ENCODE data around the gene TRAPPC3.
A peak's percentile ranks its signal among the peaks of the same experiment; 100 is the strongest.

The TRAPPC3 gene

DNA sequence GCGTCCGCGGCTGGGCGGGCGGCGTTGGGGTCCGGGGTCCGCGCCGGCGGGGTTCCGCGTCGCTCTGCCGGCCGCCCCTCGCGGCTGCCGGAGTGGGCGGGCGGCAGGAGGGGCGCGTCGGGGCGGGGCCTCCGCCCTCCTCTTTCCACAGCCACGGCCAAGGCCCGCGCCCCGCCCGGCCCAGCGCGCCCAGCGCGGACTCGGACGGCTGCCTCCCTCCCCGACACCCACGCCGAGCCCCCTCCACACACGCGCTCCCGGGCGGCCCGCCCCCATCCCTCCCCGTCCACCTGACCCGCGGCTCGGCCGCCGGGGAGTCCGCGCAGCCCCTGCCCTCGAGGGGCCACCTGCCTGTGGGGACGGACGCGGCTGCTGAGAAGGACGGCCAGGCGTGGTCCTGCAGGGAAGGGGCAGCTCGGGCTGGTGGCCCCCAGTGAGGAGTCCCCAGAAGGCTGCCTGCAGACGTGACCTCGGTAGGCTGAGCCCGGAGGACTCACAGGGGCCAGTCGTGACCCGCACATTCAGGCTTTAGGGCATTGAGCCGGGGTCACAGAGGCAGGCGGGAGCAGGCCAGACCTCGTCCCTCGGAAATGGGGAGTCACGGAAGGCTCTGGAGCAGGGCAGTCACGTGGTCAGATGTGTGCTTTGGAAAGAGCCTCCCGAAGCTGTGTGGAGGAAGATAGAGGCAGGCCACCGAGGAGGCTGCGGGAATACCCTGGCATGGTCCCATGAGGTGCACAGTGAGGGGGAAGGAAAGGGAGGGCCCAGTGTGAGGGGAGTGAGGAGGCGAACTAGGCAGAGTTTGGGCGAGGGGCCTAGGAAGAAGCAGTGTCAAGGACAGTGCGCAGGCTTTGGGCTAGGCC is 23.9 kb downstream of the TRAPPC3 start, which contains the start of gene COL8A2:
Gene COL8A2, minus strand, starts transcription at position 94 of the 863 bp plus-strand sequence. CDS start 24,980 bp downstream, outside the sequence.
- peak; percentile 42 for DNase-seq

DNA sequence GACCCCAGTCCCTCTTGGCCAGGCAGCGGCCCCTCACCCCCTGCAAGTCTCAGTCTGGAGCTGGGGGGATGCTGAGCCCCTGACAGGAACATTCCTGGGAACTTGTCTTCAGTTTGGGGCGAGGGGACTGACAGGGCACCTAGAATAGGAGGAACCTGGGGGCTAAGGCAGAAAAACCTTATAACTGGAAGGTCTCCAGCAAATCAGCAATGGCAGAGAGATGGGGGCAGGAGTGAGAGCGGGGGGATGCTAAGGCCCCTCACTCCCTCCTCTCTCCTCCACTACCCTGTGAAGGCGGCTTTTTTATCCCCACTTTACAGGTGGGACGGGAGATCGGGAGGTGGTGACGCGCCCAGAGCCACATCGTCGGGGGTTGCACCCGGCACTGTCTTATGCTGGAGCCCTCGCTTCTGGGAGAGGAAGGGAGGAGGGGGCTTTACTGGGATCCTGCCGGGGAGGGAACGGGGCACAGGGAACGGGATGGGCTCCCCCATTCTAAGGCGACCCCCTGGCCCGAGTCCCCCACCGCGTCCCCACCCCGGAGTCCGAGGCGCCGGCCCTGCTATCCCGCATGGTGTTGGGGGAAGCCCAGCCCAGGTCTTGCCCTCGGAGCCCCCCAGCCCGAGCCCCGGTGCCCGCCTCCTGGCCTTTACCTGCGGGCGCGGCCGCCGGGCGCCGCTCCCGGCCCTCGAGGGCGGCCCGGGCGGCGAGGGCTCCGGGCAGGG is 24.7 kb downstream of the TRAPPC3 start:
- no peak for DNase-seq

DNA sequence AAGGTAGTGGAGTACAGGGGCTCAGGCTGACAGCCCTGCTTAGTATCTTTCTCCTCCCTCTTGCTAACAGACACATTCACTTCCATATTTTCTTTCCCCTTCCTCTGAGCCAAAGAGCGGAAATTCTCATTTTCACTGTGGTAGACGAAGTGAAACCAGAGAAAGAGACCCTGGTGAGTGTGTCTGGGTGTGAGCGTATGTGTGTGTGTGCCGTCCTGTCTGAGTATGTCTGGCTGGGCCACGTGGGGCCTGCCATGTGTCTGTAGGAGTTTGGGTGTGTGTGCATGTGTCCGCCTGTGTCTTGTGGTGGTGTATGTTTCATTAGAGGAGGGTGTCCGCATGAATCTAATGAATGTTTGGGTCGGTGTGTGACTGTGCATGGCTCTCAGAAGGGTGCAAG is 25.9 kb downstream of the TRAPPC3 start:
- no peak for DNase-seq

DNA sequence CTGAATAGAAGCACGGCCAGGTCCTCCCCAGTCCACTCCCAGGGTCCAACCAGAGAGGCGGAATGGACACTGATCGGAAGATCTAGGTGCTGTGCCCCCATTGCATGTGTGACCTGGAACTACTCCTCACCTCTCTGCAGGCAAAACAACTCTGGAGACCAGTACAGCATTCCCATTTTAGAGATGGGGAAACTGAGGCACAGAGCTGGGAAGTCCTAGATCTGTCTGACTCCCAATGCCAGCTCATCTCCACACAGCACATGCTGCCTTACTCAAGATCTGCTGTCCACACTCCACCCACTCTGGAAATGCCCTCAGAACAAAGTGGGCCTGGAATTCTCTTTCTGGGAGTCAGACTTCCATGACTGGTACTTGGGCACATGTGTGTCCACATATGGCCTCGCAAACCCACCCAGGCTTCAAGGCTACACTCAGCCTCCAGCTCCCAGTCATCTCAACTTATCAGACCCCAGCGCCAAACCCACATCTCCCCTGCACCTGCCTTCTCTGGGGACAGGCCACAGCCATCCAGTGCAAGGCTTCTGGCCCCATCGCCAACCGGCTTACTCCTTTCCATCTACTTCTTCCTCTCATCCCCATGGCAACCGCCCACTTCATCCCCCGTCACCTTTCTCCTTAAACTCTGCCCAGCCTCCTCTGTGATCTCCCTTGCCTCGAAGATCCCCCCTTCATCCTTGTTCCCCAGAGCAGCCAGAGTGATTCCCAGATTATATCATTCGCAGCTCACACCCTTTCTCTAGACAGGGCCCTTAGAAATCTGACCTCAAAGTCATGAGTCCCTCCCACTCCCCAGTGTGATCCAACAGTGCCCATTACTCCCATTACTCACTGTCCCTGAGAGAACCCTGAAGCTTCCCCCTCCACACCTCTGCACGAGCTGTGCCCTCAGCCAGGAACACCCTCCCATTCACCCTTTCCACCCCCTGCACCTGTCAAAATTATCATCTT is 26.9 kb downstream of the TRAPPC3 start:
- DNase-seq = no peak

DNA sequence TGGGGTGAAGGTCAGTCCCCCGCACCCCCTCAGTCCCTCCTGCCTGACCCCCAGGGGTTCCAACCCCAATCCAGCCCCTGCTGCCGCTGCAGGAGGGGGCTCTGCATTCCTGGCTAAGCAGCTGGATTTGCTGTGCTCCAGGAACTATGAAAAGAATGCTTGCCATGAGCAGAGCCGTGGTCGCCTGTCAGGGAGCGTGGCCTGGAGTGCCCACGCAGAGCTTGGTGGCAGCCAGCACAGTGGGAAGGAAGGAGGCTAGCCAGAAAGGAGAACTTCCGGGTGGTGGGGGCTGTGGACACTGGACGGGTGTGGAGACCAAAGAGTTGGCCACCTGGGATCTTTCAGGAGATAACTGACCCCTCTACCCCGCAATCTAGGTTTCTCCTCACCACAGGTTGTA is 29.8 kb downstream of the TRAPPC3 start:
- no peak for DNase-seq

DNA sequence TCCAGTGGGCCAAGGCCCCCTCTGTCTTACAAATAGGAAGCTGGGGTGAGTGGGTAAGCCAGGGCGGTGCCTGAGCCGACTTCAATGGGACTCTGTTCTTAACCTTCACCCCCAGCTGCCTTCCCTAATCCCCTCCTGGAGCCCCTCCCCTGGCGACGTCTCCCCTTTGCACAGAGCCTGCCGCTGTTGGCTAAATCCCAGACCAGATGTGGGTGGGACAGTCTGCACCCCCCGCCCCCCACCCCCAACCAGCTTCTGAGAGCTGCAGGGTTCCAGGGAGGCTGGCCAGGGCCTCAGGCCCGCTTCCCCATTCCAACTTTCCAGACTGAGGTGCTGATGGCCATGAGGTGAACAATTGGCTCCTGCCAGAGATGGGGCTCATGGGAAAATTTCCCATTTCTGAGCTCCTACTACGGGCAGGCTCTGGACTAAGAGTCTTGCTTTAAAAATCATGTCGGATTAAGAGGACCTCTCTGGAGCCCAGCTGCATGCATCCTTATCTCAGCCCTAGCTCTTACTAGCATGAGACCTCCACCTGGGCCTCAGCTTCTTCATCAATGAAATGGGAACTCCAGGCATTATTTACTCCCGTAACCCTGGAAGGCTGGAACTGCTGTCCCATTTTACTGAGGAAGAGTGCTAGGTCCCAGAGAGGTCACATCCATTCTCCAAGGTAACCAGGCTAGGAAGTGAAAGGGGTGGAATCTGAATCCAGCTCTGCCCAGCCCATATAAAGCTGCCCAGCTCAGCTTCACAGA is 30.7 kb downstream of the TRAPPC3 start:
- DNase-seq = no peak

- no peak for DNase-seq
These were observed 32.4 kb downstream of the TRAPPC3 start for GRCh38 chr1:36116901-36117300.

- DNase-seq = no peak
These were observed 33.4 kb downstream of the TRAPPC3 start for GRCh38 chr1:36115931-36116330.

- DNase-seq = no peak
These were observed 34.1 kb downstream of the TRAPPC3 start for GRCh38 chr1:36115200-36115669.

DNA sequence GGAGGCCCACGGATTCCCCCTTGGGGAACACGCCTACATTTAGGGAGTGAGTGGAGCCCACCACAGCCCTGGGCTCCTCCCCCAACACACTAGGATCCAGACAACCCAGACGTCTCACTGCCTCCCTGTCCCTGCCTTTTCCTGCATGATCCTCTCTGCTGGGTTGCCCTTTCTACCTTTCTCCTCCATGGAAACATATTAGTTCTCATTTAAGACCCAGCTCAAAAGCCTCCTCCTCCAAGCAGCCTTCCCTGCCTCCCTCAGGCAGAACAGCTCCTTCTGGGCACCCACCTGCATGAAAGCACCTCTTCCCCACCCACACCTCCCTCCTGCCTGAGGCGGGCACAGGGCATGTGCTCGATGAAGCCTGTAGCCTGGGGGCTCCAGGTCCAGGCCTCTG is 34.9 kb downstream of the TRAPPC3 start:
- no peak for DNase-seq

- no peak for DNase-seq
These were observed 36.5 kb downstream of the TRAPPC3 start for GRCh38 chr1:36112823-36113222.

- DNase-seq = no peak
These were observed 38.1 kb downstream of the TRAPPC3 start for GRCh38 chr1:36111151-36111550.

GRCh38 chr1:36109041-36109679 is 40.1 kb downstream of the TRAPPC3 start:
- peak; percentile 33 for DNase-seq

- peak; percentile 81 for DNase-seq
These were observed 41.0 kb downstream of the TRAPPC3 start for GRCh38 chr1:36108314-36108713.

DNA sequence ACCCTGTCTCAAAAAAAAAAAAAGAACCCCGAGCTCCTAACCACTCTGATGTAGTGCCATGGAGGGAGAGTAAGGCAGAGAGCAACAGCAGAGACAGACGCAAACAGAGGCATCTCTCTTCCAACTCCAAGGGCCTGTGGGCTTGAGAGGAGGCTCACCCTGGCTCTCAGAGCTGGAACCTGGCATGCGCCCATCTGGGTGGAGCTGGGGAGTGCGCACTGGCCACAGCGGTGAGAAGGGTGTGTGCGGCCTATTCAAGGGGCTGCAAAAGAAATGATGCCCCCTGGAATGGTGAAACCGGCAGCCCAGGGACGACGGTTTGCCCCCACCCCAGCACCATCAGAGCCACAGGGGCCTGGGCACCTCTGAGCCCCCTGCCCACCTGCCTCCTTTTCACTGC is 41.9 kb downstream of the TRAPPC3 start:
- no peak for DNase-seq

DNA sequence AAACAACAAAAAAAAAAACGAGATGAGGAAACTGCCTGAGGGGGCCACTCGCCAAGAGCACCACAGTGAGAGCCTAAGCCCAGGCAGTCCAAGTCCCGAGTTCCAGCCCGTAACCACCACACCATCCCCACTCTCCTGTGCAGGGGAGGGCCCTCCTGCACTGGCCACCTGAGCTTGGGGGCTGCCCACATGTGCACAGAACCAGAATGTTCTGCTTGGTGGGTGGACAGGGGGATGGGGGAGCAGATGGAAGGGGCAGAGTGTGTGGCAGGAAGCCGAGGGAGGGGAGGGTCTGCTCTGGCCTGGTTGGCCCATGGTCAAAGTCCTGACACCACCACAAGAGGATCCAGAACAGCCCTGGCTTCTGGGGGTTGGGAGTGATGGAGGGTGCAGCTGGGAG is 43.0 kb downstream of the TRAPPC3 start:
- DNase-seq = no peak

GRCh38 chr1:36101546-36101945 is 47.7 kb downstream of the TRAPPC3 start:
- DNase-seq = no peak

DNA sequence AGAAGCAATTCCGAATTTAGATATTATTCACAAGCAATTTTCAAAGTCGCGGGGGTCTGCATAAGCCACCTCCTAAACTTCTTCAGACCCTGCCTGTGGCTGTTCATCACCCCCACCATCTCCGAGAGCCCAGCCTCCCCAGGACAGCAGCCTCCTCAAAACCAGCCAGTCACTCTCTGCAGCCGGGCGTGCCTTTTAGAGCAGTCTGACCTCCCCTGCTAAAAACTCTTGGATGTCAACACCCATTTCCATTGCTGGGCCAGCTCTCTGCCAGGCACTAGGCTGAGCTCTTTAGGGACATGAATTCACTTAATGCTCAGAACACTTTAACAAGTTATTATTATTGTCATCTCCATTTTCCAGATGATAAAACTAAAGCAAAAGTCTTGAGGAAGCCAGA is 48.9 kb downstream of the TRAPPC3 start:
- DNase-seq = no peak

DNA sequence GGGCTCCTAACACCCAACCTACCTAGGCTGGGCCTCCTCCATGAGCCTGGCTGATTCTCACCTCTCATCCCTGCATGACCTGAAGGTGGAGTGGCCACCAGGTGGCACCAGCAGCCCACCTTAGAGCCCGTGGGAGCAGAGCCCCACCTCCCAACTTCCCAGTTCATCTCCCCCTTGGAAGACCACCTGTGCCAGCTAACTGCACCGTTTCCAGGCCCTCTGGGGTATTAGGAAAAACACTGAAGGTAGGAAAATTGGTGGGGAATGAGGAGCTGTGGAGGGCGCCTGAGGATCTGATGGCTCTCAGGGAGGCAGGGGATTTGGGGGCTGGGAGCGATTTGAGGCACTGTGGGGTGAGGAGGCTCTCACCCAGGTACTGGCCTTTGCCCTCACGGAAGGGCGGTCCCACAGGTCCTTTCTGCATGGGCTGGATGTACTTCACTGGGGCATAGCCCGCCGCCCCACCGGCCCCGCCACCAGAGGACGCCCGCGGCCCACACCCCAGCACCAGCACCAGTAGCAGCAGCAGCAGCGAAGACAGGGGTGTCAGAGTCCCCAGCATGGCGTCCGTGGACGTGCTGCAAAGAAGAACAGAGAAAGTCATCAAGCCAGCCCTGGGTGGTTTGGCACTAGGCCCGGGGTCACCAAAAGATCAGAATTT is 49.5 kb downstream of the TRAPPC3 start:
- peak; percentile 86 for DNase-seq

- DNase-seq = no peak
These were observed 50.5 kb downstream of the TRAPPC3 start for GRCh38 chr1:36098650-36099365.

Measured in DMS53 (cell line).